GM12878 (cell line): ENCODE results near the gene AQP7. TPM values are rescaled to one million over a fixed set of nuclear protein-coding genes. Genes with fewer than 3 reads are reported as not detected.

Experiments used
- ATAC-seq: fragments of 200-7000 bp; cut with Tn5 transposase; 3 replicates; pipeline ENCODE4 v1.9.1; 2020; ENCODE audit warnings: mild to moderate bottlenecking, moderate library complexity
- BruUV-seq: library from RNA; stranded (reverse); fragments of 400-500 nt; replicated peaks from 2 replicates; lab custom pipeline; 2021; lab: Mats Ljungman, UMichigan
- CTCF ChIA-PET: fragments of 300-600 bp; sonication (Branson Sonifier 250); formaldehyde crosslinking; extraction: SDS; loops from one replicate; lab custom pipeline; 2021; ENCODE audit warnings: inconsistent platforms; lab: Yijun Ruan, JAX
- POLR2A ChIA-PET: fragments of 350-600 bp; formaldehyde crosslinking; extraction: SDS; loops from one replicate; lab custom pipeline; 2021; ENCODE audit warnings: inconsistent platforms; lab: Charles Lee
- RAD21 ChIA-PET: fragments of 300-600 bp; sonication (Branson Sonifier 250); formaldehyde crosslinking; loops from one replicate; lab custom pipeline; 2023; ENCODE audit warnings: antibody characterized with exemption; ENCODE audit not compliant: unreplicated experiment; lab: Charles Lee
- SMC1A ChIA-PET: fragments of 300-600 bp; sonication (Branson Sonifier 250); formaldehyde crosslinking; loops from one replicate; lab custom pipeline; 2023; ENCODE audit not compliant: unreplicated experiment, uncharacterized antibody; lab: Charles Lee
- DNase-seq: peaks from one replicate; pipeline ENCODE4 v3.0.0-alpha.2; 2011; ENCODE audit warnings: low read depth, low spot score
- FAIRE-seq: peaks from 3 replicates; lab custom pipeline; 2011; peaks lifted over from hg19 to GRCh38; lab: Jason Lieb, UNC
- H2AFZ ChIP-seq: 2 replicates; pipeline ENCODE4 v1.6.0; 2011; ENCODE audit warnings: low read depth, low read length, control low read depth; ENCODE audit not compliant: control insufficient read depth
- H3K27ac ChIP-seq: 2 replicates; pipeline ENCODE4 v1.5.1; 2011; ENCODE audit warnings: control low read depth; ENCODE audit not compliant: control insufficient read depth, insufficient read depth
- H3K27me3 ChIP-seq, 2 experiments: replicated peaks in 1 of 2; 2 replicates each; pipeline versions ENCODE4 v1.6.0 to v1.6.1; 2011; ENCODE audit warnings: low read length in 1 of 2; ENCODE audit not compliant: control insufficient read depth in 2 of 2, insufficient read depth in 2 of 2
- H3K36me3 ChIP-seq, 2 experiments: 2 replicates each; pipeline ENCODE4 v1.5.1; 2011; ENCODE audit warnings: low read length in 1 of 2; ENCODE audit not compliant: control insufficient read depth in 2 of 2, insufficient read depth in 2 of 2
- H3K4me1 ChIP-seq: 2 replicates; pipeline ENCODE4 v1.6.1; 2011; ENCODE audit warnings: mild to moderate bottlenecking, low read length, moderate library complexity, mixed read lengths; ENCODE audit not compliant: control insufficient read depth, insufficient read depth
- H3K4me2 ChIP-seq: 2 replicates; pipeline ENCODE4 v1.6.0; 2011; ENCODE audit warnings: control low read depth; ENCODE audit not compliant: control insufficient read depth, insufficient read depth
- H3K4me3 ChIP-seq: fragments of 200-600 bp; sonication (generic); 2 replicates; pipeline ENCODE4 v1.5.1; 2016
- H3K79me2 ChIP-seq: 2 replicates; pipeline ENCODE4 v1.6.0; 2011; ENCODE audit warnings: low read length; ENCODE audit not compliant: control insufficient read depth, insufficient read depth
- H3K9ac ChIP-seq: 2 replicates; pipeline ENCODE4 v1.8.0; 2011; ENCODE audit warnings: low read length, control low read depth, mixed read lengths; ENCODE audit not compliant: control insufficient read depth, insufficient read depth
- H3K9me3 ChIP-seq: replicated peaks from 3 replicates; pipeline ENCODE4 v1.5.1; 2011; ENCODE audit warnings: mild to moderate bottlenecking, low read length; ENCODE audit not compliant: control insufficient read depth, insufficient read depth
- H4K20me1 ChIP-seq: 2 replicates; pipeline ENCODE4 v1.6.0; 2011; ENCODE audit not compliant: control insufficient read depth, insufficient read depth
- JUNB ChIP-seq: IDR thresholded peaks from 2 replicates; pipeline ENCODE4 v1.6.1; 2016; ENCODE audit warnings: antibody characterized with exemption, mild to moderate bottlenecking
- NR2C2 ChIP-seq: IDR thresholded peaks from 2 replicates; pipeline ENCODE4 v1.6.1; 2011; ENCODE audit warnings: borderline replicate concordance, low read depth; ENCODE audit not compliant: control insufficient read depth, insufficient read length
- PAX8 ChIP-seq: fragments of 450-650 bp; IDR thresholded peaks from 2 replicates; pipeline ENCODE4 v1.6.1; 2017; ENCODE audit warnings: mild to moderate bottlenecking, moderate library complexity
- SP1 ChIP-seq: IDR thresholded peaks from one replicate; pipeline ENCODE4 v1.6.1; 2011; ENCODE audit warnings: low read depth, low read length
- SRF ChIP-seq, 2 experiments: IDR thresholded peaks; 2 replicates each; pipeline ENCODE4 v1.6.1; 2011; ENCODE audit warnings: low read depth in 2 of 2, low read length in 2 of 2, mild to moderate bottlenecking in 1 of 2, moderate library complexity in 1 of 2
- TCF3 ChIP-seq: IDR thresholded peaks from 2 replicates; pipeline ENCODE4 v1.6.1; 2012; ENCODE audit warnings: low read depth, mild to moderate bottlenecking, low read length, borderline replicate concordance; ENCODE audit not compliant: insufficient read depth
- ZNF274 ChIP-seq: IDR thresholded peaks from one replicate; pipeline ENCODE4 v1.8.0; 2011; ENCODE audit not compliant: insufficient read length, insufficient read depth
- WGBS: methylation state at CpG from one replicate; pipeline ENCODE4 v1.1.6; 2016; ENCODE audit warnings: low lambda C conversion rate; ENCODE audit not compliant: insufficient replicate concordance, insufficient coverage; ENCODE audit errors: missing lambda C conversion rate; 5-methylcytosine and 5-hydroxymethylcytosine counted together
- in situ Hi-C: fragments of 300-500 bp; cut with MboI; formaldehyde crosslinking; loops from 9 replicates; pipeline ENCODE4 v1.14.3; 2018; ENCODE audit warnings: mixed read lengths
- intact Hi-C: fragments of 100-400 bp; cut with micrococcal nuclease; formaldehyde crosslinking; loops from one replicate; pipeline ENCODE4 v1.14.2; 2022; ENCODE audit not compliant: unreplicated experiment
- polyA plus RNA-seq, 11 experiments: library from polyadenylated mRNA; depleted of rRNA in 4 of 11; unstranded in 6 of 11; stranded (reverse) in 5 of 11; fragments of >200 nt; fragmentation: Nextera tagmentation in 4 of 11; fragmentation: Illumina TruSeq in 1 of 11; extraction: Ambion mirVana in 4 of 11; extraction: Trizol in 1 of 11; gene quantifications; 1 replicate in 1 of 11; 2 replicates in 10 of 11; pipeline versions ENCODE4 v1.2.1 to v1.2.3, GENCODE V29; 2011 to 2016; ENCODE audit warnings: inconsistent platforms in 2 of 11, missing spikeins in 2 of 11, low read depth in 1 of 11
- total RNA-seq, 4 experiments: library from RNA; depleted of rRNA in 3 of 4; stranded (reverse); fragments of >200 nt in 3 of 4; fragmentation: Illumina TruSeq in 1 of 4; extraction: Trizol in 1 of 4; gene quantifications; 2 replicates each; pipeline versions ENCODE4 v1.2.1 to v1.2.3, GENCODE V29; 2013 to 2021
- TF ChIP-seq, protein P1 (sequence below): IDR thresholded peaks from 2 replicates; pipeline ENCODE4 v1.6.1; 2012; ENCODE audit warnings: mild to moderate bottlenecking, low read depth, low read length
- TF ChIP-seq, protein P2 (sequence below): IDR thresholded peaks from 2 replicates; pipeline ENCODE4 v1.6.1; 2011; ENCODE audit warnings: borderline replicate concordance, low read depth, mild to moderate bottlenecking, moderate library complexity, low read length; ENCODE audit not compliant: insufficient read depth, poor library complexity, severe bottlenecking
- TF ChIP-seq, protein P3 (sequence below): fragments of 450-650 bp; IDR thresholded peaks from 2 replicates; pipeline ENCODE4 v1.6.1; 2016; ENCODE audit warnings: mild to moderate bottlenecking, moderate library complexity, borderline replicate concordance
- TF ChIP-seq, protein P4 (sequence below): fragments of 450-650 bp; IDR thresholded peaks from 2 replicates; pipeline ENCODE4 v1.6.1; 2017; ENCODE audit warnings: mild to moderate bottlenecking, low read depth, inconsistent platforms; ENCODE audit not compliant: poor library complexity, severe bottlenecking

AQP7 gene
- total and polyA plus RNA-seq, 10 of the 15 experiments (the other 5 are each of a cell fraction or from before 2014, with no cell fraction given), result 0.04 to 0.18 (median 0.04) TPM; not detected in 7

GRCh38 chr9:33393581-33393980 is 8.8 kb downstream of the AQP7 start:
- H3K27ac ChIP-seq, result no peak overlapping the region
- no peaks in the 10 kb centered on the region for H3K27me3 ChIP-seq
- no peaks in the 10 kb centered on the region for H3K36me3 ChIP-seq
- in situ Hi-C loops, result no loop called here
- POLR2A ChIA-PET, result no interaction called here
- FAIRE-seq (no peak), ATAC-seq (no peak), DNase-seq (no peak)
- no peak overlapping the region for H3K4me2 ChIP-seq
- no peak overlapping the region for H2AFZ ChIP-seq
- no peaks in the 10 kb centered on the region for H3K79me2 ChIP-seq
- CTCF ChIA-PET, result interaction anchor here (1.1 to 1.8 kb wide), 3 partner anchors 19 to 78 kb away, joined by 3 to 6 read pairs (median 3); no protein-coding TSS in a partner anchor
- no peak overlapping the region for H3K4me3 ChIP-seq
- no peak overlapping the region for H3K9ac ChIP-seq
- 36% methylated on average over 11 of the region's 11 CpGs for WGBS
- no peaks in the 10 kb centered on the region for H3K4me1 ChIP-seq
- no TSS peak for BruUV-seq
- RAD21 ChIA-PET, result no interaction called here
- intact Hi-C loops, result no loop called here
- H4K20me1 ChIP-seq, result no peaks in the 10 kb centered on the region
- H3K9me3 ChIP-seq, result no peaks in the 10 kb centered on the region
- SMC1A ChIA-PET, result no interaction called here
- TF ChIP-seq, protein P1, sequence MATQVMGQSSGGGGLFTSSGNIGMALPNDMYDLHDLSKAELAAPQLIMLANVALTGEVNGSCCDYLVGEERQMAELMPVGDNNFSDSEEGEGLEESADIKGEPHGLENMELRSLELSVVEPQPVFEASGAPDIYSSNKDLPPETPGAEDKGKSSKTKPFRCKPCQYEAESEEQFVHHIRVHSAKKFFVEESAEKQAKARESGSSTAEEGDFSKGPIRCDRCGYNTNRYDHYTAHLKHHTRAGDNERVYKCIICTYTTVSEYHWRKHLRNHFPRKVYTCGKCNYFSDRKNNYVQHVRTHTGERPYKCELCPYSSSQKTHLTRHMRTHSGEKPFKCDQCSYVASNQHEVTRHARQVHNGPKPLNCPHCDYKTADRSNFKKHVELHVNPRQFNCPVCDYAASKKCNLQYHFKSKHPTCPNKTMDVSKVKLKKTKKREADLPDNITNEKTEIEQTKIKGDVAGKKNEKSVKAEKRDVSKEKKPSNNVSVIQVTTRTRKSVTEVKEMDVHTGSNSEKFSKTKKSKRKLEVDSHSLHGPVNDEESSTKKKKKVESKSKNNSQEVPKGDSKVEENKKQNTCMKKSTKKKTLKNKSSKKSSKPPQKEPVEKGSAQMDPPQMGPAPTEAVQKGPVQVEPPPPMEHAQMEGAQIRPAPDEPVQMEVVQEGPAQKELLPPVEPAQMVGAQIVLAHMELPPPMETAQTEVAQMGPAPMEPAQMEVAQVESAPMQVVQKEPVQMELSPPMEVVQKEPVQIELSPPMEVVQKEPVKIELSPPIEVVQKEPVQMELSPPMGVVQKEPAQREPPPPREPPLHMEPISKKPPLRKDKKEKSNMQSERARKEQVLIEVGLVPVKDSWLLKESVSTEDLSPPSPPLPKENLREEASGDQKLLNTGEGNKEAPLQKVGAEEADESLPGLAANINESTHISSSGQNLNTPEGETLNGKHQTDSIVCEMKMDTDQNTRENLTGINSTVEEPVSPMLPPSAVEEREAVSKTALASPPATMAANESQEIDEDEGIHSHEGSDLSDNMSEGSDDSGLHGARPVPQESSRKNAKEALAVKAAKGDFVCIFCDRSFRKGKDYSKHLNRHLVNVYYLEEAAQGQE, result no peak
- TF ChIP-seq ZNF274, result no peak
- no peak for TF ChIP-seq SRF (IDR thresholded peaks at IDR 0.05; ENCODE audit: low read depth in 2 of 2, low read length in 2 of 2)
- no peak for TF ChIP-seq SP1
- no peak for TF ChIP-seq JUNB
- no peak for TF ChIP-seq NR2C2
- TF ChIP-seq, protein P2, sequence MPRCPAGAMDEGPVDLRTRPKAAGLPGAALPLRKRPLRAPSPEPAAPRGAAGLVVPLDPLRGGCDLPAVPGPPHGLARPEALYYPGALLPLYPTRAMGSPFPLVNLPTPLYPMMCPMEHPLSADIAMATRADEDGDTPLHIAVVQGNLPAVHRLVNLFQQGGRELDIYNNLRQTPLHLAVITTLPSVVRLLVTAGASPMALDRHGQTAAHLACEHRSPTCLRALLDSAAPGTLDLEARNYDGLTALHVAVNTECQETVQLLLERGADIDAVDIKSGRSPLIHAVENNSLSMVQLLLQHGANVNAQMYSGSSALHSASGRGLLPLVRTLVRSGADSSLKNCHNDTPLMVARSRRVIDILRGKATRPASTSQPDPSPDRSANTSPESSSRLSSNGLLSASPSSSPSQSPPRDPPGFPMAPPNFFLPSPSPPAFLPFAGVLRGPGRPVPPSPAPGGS, result no peak
- TF ChIP-seq PAX8, result no peak
- no peak for TF ChIP-seq TCF3
- TF ChIP-seq, protein P3, sequence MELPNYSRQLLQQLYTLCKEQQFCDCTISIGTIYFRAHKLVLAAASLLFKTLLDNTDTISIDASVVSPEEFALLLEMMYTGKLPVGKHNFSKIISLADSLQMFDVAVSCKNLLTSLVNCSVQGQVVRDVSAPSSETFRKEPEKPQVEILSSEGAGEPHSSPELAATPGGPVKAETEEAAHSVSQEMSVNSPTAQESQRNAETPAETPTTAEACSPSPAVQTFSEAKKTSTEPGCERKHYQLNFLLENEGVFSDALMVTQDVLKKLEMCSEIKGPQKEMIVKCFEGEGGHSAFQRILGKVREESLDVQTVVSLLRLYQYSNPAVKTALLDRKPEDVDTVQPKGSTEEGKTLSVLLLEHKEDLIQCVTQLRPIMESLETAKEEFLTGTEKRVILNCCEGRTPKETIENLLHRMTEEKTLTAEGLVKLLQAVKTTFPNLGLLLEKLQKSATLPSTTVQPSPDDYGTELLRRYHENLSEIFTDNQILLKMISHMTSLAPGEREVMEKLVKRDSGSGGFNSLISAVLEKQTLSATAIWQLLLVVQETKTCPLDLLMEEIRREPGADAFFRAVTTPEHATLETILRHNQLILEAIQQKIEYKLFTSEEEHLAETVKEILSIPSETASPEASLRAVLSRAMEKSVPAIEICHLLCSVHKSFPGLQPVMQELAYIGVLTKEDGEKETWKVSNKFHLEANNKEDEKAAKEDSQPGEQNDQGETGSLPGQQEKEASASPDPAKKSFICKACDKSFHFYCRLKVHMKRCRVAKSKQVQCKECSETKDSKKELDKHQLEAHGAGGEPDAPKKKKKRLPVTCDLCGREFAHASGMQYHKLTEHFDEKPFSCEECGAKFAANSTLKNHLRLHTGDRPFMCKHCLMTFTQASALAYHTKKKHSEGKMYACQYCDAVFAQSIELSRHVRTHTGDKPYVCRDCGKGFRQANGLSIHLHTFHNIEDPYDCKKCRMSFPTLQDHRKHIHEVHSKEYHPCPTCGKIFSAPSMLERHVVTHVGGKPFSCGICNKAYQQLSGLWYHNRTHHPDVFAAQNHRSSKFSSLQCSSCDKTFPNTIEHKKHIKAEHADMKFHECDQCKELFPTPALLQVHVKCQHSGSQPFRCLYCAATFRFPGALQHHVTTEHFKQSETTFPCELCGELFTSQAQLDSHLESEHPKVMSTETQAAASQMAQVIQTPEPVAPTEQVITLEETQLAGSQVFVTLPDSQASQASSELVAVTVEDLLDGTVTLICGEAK, result no peak
- TF ChIP-seq, protein P4, sequence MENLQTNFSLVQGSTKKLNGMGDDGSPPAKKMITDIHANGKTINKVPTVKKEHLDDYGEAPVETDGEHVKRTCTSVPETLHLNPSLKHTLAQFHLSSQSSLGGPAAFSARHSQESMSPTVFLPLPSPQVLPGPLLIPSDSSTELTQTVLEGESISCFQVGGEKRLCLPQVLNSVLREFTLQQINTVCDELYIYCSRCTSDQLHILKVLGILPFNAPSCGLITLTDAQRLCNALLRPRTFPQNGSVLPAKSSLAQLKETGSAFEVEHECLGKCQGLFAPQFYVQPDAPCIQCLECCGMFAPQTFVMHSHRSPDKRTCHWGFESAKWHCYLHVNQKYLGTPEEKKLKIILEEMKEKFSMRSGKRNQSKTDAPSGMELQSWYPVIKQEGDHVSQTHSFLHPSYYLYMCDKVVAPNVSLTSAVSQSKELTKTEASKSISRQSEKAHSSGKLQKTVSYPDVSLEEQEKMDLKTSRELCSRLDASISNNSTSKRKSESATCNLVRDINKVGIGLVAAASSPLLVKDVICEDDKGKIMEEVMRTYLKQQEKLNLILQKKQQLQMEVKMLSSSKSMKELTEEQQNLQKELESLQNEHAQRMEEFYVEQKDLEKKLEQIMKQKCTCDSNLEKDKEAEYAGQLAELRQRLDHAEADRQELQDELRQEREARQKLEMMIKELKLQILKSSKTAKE, result no peak
